HUES64 (cell line): Measurements from ENCODE around the gene MAPK10.

Source experiments
- H3K27ac ChIP-seq: 2 replicates; pipeline ENCODE4 v1.7.0; 2013; ENCODE audit warnings: low read depth, low read length, inconsistent platforms
- H3K27me3 ChIP-seq: 2 replicates; pipeline ENCODE4 v1.6.1; 2013; ENCODE audit warnings: mild to moderate bottlenecking, low read length; ENCODE audit not compliant: insufficient read depth
- H3K36me3 ChIP-seq: 2 replicates; pipeline ENCODE4 v1.6.1; 2013; ENCODE audit warnings: mild to moderate bottlenecking, low read length; ENCODE audit not compliant: insufficient read depth
- H3K4me1 ChIP-seq: 2 replicates; pipeline ENCODE4 v1.6.1; 2013; ENCODE audit warnings: mild to moderate bottlenecking, low read length, moderate library complexity; ENCODE audit not compliant: insufficient read depth
- H3K4me3 ChIP-seq: 2 replicates; pipeline ENCODE4 v1.5.1; 2013; ENCODE audit warnings: mild to moderate bottlenecking, low read length, moderate library complexity
- H3K9ac ChIP-seq: 2 replicates; pipeline ENCODE4 v1.6.1; 2013; ENCODE audit warnings: mild to moderate bottlenecking, low read depth, low read length
- H3K9me3 ChIP-seq: 2 replicates; pipeline ENCODE4 v1.6.1; 2013; ENCODE audit warnings: low read depth, low read length; ENCODE audit not compliant: insufficient read depth
- WGBS: fragments of 150-250, 120-280 bp; methylation state at CpG from one replicate; pipeline ENCODE4 v1.1.7; 2013; ENCODE audit warnings: missing lambda C conversion rate; 5-methylcytosine and 5-hydroxymethylcytosine counted together

Gene MAPK10

GRCh38 chr4:86313656-86314055 lies 46.2 kb downstream of the MAPK10 start:
- H3K27me3 ChIP-seq, result no peaks in the 10 kb centered on the region
- H3K36me3 ChIP-seq, result no peaks in the 10 kb centered on the region
- 83% methylated on average over 1 of the region's 1 CpG for WGBS
- peaks cover 9% of the 10 kb centered on the region; the same call in 1 of the 2 replicates for H3K4me1 ChIP-seq
- no peaks in the 10 kb centered on the region for H3K9me3 ChIP-seq
- H3K4me3 ChIP-seq, result no peak overlapping the region
- H3K9ac ChIP-seq, result no peak overlapping the region
- no peak overlapping the region for H3K27ac ChIP-seq

- no peaks in the 10 kb centered on the region for H3K36me3 ChIP-seq
- H3K9ac ChIP-seq, result no peak overlapping the region
- no peak overlapping the region for H3K4me3 ChIP-seq
- no peak overlapping the region for H3K27ac ChIP-seq
- no peaks in the 10 kb centered on the region; the same call in 1 of the 2 replicates for H3K9me3 ChIP-seq
- H3K27me3 ChIP-seq, result no peaks in the 10 kb centered on the region
- peaks cover 9% of the 10 kb centered on the region; the same call in 1 of the 2 replicates for H3K4me1 ChIP-seq
Measured at GRCh38 chr4:86307432-86307831, 52.4 kb downstream of the MAPK10 start.

DNA sequence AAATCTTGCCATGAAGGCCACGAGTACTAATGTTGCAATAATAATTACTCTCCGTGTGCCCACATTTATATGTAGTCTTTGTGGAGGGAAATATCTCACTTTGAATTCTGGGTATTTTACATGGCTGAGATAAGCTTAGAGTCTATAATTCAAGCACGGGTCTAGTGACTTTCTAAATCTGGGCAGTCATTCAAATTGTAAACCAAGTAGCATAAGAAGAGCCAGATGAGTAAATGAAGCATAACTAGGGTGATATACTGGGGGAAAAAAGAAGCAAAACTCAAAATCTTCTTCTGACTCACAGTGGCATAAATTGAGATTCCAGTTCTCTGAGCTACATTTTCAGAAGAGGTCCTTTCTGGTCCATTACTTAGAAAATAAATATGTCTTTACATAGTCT lies 53.0 kb downstream of the MAPK10 start:
- no peak overlapping the region for H3K27ac ChIP-seq
- no peaks in the 10 kb centered on the region; the same call in 1 of the 2 replicates for H3K9me3 ChIP-seq
- WGBS, result 94% methylated on average over 3 of the region's 3 CpGs
- H3K9ac ChIP-seq, result no peak overlapping the region
- no peak overlapping the region for H3K4me3 ChIP-seq
- no peaks in the 10 kb centered on the region for H3K27me3 ChIP-seq
- H3K4me1 ChIP-seq, result peaks cover 9% of the 10 kb centered on the region; the same call in 1 of the 2 replicates
- H3K36me3 ChIP-seq, result no peaks in the 10 kb centered on the region

DNA sequence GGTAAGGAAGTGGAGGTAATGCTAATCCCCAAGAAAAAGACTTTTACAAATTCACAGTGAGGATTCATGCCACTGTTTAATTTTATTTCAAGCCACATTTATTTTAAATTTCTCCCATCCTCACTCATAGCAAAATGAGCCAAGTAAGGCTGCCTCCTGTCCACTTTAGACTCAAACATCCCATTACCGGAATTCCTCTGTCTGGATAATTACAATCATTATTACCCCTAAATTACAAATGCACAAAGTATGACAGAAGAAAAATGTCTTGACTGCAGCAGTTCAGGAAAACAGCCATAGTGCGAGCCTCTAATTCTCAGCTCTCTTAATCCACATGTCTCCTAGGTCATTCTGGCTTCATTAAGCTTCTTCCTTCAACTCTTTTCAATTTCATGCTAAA lies 57.0 kb downstream of the MAPK10 start:
- 95% methylated on average over 2 of the region's 2 CpGs for WGBS
- H3K27ac ChIP-seq, result no peak overlapping the region

DNA sequence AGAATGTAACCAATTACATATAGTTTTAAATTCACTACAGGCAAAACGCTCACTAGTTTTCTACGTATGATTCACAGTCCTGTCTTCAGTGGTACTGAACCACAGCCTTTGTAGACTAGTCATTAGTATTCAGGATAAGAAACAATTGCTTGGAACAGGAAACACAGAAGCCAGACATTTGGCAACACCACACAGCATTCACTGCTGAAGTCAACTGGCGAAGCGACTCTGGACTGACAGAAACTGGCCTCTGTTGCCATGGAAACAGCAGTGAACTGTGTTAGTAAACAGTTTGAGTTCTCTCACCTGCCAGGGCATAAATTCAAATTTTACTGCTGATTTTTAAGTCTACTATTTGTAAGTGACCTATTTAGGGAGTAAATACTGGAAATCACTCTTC lies 57.6 kb downstream of the MAPK10 start:
- WGBS, result 75% methylated on average over 4 of the region's 4 CpGs
- H3K4me3 ChIP-seq, result no peak overlapping the region
- H3K9ac ChIP-seq, result no peak overlapping the region
- no peaks in the 10 kb centered on the region for H3K4me1 ChIP-seq
- H3K9me3 ChIP-seq, result no peaks in the 10 kb centered on the region; the same call in 1 of the 2 replicates
- H3K27me3 ChIP-seq, result no peaks in the 10 kb centered on the region
- H3K36me3 ChIP-seq, result no peaks in the 10 kb centered on the region
- H3K27ac ChIP-seq, result no peak overlapping the region

More for the DNA sequence above, 57.0 kb downstream of the MAPK10 start:
- no peaks in the 10 kb centered on the region for H3K4me1 ChIP-seq
- H3K27me3 ChIP-seq, result no peaks in the 10 kb centered on the region
- no peak overlapping the region for H3K9ac ChIP-seq
- H3K9me3 ChIP-seq, result no peaks in the 10 kb centered on the region; the same call in 1 of the 2 replicates
- H3K4me3 ChIP-seq, result no peak overlapping the region
- no peaks in the 10 kb centered on the region for H3K36me3 ChIP-seq

DNA sequence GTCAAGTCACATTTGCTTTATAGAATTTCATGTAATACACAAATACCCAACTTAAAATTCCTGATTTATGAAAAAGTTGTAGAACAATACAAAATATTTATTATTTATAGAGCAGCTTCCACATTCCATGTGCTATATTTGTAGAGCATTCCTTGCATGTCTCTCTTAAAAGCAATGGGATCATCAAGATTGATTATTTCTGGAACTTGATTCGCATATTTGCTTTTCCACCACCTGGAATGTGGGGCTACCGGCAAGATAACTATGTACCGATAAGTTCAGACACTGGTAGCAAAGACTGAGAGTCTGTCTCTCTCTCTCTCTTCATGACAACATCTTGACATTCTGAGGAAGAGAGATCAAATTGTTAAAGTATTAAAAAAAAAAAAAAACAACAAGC lies 59.3 kb downstream of the MAPK10 start:
- Histone ChIP-seq H3K36me3 (no peaks in the 10 kb centered on the region), H3K4me1 (peaks cover 10% of the 10 kb centered on the region), H3K27ac (no peak overlapping the region), H3K9ac (no peak overlapping the region), H3K27me3 (no peaks in the 10 kb centered on the region), H3K9me3 (no peaks in the 10 kb centered on the region; the same call in 1 of the 2 replicates), H3K4me3 (no peak overlapping the region)
- WGBS, result 95% methylated on average over 3 of the region's 3 CpGs

DNA sequence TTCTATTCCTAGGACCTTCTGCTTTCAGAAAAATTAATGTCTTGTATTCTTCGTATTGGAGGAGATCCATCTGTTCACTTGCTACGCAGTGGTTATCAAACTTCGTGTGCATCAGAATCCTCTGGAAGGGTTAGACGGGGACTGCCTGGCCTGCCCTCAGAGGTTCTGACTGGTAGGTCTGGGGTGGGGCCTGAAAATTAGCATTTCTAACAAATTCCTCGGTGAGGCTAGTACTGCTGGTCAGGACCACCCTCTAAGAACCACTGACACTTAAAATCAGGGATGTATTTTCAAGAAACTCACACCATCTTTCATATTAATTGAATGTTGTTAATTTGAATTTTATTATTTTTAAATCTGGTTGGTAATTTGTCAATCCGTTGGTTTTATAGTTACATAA lies 63.0 kb downstream of the MAPK10 start:
- Histone ChIP-seq H3K27me3 (no peaks in the 10 kb centered on the region), H3K9me3 (no peaks in the 10 kb centered on the region), H3K4me1 (peaks cover 21% of the 10 kb centered on the region), H3K27ac (no peak overlapping the region), H3K9ac (no peak overlapping the region), H3K36me3 (no peaks in the 10 kb centered on the region), H3K4me3 (no peak overlapping the region)
- 64% methylated on average over 5 of the region's 6 CpGs for WGBS

GRCh38 chr4:86294883-86295282 lies 65.0 kb downstream of the MAPK10 start:
- H3K36me3 ChIP-seq, result no peaks in the 10 kb centered on the region
- peaks cover 21% of the 10 kb centered on the region for H3K4me1 ChIP-seq
- WGBS, result 93% methylated on average over 11 of the region's 11 CpGs
- no peak overlapping the region for H3K9ac ChIP-seq
- no peak overlapping the region for H3K4me3 ChIP-seq
- H3K27me3 ChIP-seq, result no peaks in the 10 kb centered on the region
- no peak overlapping the region for H3K27ac ChIP-seq
- no peaks in the 10 kb centered on the region for H3K9me3 ChIP-seq

GRCh38 chr4:86291180-86291579 lies 68.7 kb downstream of the MAPK10 start:
- Histone ChIP-seq H3K9me3 (no peaks in the 10 kb centered on the region), H3K4me3 (no peak overlapping the region), H3K9ac (no peak overlapping the region), H3K27ac (no peak overlapping the region), H3K4me1 (peaks cover 13% of the 10 kb centered on the region), H3K36me3 (no peaks in the 10 kb centered on the region), H3K27me3 (no peaks in the 10 kb centered on the region)
- 92% methylated on average over 2 of the region's 2 CpGs for WGBS

DNA sequence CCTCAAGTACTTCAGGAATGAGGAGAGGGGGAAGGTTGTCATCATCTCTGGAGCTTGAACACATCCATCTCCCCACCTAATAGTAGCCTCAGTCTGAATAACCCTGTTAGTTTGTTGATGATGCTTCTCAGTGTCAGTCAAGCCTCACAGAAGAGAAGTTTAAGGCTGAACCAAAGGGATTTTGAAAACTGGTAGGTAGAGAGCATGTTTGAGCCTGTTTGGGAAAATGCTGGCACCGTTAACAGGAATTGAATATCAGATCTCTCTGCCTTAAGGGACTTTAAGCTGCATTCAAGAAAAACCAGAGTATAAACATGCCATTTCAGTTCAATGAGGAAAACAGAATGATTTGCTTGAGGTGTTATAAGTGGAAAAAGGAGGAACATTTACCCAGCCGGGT lies 73.1 kb downstream of the MAPK10 start:
- Histone ChIP-seq H3K4me3 (no peak overlapping the region), H3K9me3 (no peaks in the 10 kb centered on the region), H3K9ac (no peak overlapping the region), H3K27me3 (no peaks in the 10 kb centered on the region), H3K27ac (no peak overlapping the region), H3K4me1 (peaks cover 12% of the 10 kb centered on the region; the same call in 1 of the 2 replicates), H3K36me3 (no peaks in the 10 kb centered on the region)
- WGBS, result 81% methylated on average over 1 of the region's 2 CpGs

- 100% methylated on average over 3 of the region's 3 CpGs for WGBS
- no peaks in the 10 kb centered on the region for H3K36me3 ChIP-seq
- H3K4me1 ChIP-seq, result peaks cover 25% of the 10 kb centered on the region; the same call in 1 of the 2 replicates
Measured at GRCh38 chr4:86283371-86283770, 76.5 kb downstream of the MAPK10 start.

DNA sequence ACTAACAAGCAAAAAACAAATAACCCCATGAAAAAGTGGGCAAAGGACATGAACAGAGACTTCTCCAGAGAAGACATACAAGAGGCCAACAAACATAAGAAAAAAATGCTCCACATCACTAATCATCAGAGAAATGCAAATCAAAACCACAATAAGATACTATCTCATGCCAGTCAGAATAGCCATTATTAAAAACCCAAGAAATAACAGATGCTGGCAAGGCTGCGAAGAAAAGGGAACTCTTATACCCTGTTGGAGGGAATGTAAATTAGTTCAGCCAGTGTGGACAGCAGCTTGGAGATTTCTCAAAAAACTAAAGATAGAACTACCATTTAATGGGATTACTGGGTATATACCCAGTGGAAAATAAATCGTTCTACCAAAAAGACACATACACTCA lies 79.6 kb downstream of the MAPK10 start:
- H3K36me3 ChIP-seq, result no peaks in the 10 kb centered on the region
- no peak overlapping the region for H3K9ac ChIP-seq
- 100% methylated on average over 1 of the region's 2 CpGs for WGBS
- H3K27me3 ChIP-seq, result no peaks in the 10 kb centered on the region
- H3K9me3 ChIP-seq, result no peaks in the 10 kb centered on the region
- no peak overlapping the region for H3K27ac ChIP-seq
- H3K4me1 ChIP-seq, result peaks cover 25% of the 10 kb centered on the region; the same call in 1 of the 2 replicates
- H3K4me3 ChIP-seq, result no peak overlapping the region

More at GRCh38 chr4:86283371-86283770, 76.5 kb downstream of the MAPK10 start:
- Histone ChIP-seq H3K27me3 (no peaks in the 10 kb centered on the region), H3K9me3 (no peaks in the 10 kb centered on the region), H3K4me3 (no peak overlapping the region), H3K27ac (no peak overlapping the region), H3K9ac (no peak overlapping the region)
